Measurements from ENCODE around the gene TGIF2. TPM values are rescaled to one million over a fixed set of nuclear protein-coding genes. Genes with fewer than 3 reads are reported as not detected.
A peak's percentile ranks its signal among the peaks of the same experiment; 100 is the strongest.

Gene TGIF2
- total and polyA plus RNA-seq, 2 of the 13 experiments (the other 11 are each of a cell fraction or from before 2014, with no cell fraction given), result 41.3 to 53.9 TPM

DNA sequence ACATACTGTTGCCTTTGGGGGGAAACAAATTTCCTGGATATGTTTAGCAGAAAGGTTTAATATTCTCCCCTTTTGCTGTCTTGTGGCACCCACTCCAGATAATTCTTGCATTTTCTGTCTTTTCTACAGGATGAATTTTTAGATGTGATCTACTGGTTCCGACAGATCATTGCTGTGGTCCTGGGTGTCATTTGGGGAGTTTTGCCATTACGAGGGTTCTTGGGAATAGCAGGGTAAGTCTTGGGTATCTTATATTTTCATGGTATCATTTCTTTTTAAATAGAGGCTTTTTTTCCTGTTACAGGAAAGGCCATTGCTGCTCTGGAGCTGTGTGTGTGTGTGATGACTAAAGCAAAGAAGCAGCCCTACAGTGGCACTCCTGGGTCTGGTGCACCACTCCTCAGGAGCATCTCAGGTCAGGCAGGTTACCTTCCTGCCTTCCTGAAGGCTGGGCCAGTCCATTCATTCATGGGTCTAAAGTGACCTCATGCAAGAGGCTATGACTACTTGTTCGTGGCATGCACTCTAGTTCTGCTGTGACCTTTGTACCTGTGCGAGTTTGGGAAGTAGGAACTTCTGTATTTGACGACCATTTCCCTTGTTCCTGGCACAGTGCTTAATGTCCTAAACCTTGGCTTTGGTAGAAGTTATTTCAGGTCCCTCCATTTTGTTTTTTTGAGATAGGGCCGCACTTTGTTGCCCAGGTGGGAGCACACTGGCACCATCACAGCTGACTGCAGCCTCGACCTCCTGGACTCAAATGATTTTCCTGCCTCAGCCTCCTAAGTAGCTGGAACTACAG lies 34.4 kb downstream of the TGIF2 start (continued):
- TF ChIP-seq, protein P1, sequence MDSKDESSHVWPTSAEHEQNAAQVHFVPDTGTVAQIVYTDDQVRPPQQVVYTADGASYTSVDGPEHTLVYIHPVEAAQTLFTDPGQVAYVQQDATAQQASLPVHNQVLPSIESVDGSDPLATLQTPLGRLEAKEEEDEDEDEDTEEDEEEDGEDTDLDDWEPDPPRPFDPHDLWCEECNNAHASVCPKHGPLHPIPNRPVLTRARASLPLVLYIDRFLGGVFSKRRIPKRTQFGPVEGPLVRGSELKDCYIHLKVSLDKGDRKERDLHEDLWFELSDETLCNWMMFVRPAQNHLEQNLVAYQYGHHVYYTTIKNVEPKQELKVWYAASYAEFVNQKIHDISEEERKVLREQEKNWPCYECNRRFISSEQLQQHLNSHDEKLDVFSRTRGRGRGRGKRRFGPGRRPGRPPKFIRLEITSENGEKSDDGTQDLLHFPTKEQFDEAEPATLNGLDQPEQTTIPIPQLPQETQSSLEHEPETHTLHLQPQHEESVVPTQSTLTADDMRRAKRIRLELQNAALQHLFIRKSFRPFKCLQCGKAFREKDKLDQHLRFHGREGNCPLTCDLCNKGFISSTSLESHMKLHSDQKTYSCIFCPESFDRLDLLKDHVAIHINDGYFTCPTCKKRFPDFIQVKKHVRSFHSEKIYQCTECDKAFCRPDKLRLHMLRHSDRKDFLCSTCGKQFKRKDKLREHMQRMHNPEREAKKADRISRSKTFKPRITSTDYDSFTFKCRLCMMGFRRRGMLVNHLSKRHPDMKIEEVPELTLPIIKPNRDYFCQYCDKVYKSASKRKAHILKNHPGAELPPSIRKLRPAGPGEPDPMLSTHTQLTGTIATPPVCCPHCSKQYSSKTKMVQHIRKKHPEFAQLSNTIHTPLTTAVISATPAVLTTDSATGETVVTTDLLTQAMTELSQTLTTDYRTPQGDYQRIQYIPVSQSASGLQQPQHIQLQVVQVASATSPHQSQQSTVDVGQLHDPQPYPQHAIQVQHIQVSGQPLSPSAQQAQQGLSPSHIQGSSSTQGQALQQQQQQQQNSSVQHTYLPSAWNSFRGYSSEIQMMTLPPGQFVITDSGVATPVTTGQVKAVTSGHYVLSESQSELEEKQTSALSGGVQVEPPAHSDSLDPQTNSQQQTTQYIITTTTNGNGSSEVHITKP (CRISPR knock-in tag; IDR thresholded peaks at IDR 0.05; ENCODE audit: low read depth), result peak; percentile 97
- TF ChIP-seq, protein P2, sequence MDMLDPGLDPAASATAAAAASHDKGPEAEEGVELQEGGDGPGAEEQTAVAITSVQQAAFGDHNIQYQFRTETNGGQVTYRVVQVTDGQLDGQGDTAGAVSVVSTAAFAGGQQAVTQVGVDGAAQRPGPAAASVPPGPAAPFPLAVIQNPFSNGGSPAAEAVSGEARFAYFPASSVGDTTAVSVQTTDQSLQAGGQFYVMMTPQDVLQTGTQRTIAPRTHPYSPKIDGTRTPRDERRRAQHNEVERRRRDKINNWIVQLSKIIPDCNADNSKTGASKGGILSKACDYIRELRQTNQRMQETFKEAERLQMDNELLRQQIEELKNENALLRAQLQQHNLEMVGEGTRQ (IDR thresholded peaks at IDR 0.05; ENCODE audit: low read depth, low read length), result peak; percentile 12; the same call in 1 of the 2 replicates
- TF ChIP-seq, protein P2 (CRISPR knock-in tag; IDR thresholded peaks at IDR 0.05; ENCODE audit: borderline replicate concordance), result no peak
- TF ChIP-seq, protein P3, sequence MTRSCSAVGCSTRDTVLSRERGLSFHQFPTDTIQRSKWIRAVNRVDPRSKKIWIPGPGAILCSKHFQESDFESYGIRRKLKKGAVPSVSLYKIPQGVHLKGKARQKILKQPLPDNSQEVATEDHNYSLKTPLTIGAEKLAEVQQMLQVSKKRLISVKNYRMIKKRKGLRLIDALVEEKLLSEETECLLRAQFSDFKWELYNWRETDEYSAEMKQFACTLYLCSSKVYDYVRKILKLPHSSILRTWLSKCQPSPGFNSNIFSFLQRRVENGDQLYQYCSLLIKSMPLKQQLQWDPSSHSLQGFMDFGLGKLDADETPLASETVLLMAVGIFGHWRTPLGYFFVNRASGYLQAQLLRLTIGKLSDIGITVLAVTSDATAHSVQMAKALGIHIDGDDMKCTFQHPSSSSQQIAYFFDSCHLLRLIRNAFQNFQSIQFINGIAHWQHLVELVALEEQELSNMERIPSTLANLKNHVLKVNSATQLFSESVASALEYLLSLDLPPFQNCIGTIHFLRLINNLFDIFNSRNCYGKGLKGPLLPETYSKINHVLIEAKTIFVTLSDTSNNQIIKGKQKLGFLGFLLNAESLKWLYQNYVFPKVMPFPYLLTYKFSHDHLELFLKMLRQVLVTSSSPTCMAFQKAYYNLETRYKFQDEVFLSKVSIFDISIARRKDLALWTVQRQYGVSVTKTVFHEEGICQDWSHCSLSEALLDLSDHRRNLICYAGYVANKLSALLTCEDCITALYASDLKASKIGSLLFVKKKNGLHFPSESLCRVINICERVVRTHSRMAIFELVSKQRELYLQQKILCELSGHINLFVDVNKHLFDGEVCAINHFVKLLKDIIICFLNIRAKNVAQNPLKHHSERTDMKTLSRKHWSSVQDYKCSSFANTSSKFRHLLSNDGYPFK (CRISPR knock-in tag; IDR thresholded peaks at IDR 0.05; ENCODE audit: borderline replicate concordance), result no peak
- peak; percentile 65 for TF ChIP-seq CREM (IDR thresholded peaks at IDR 0.05)
- no peak for TF ChIP-seq CREM (CRISPR knock-in tag; IDR thresholded peaks at IDR 0.05)
- TF ChIP-seq ZNF460 (CRISPR knock-in tag; IDR thresholded peaks at IDR 0.05; ENCODE audit: borderline replicate concordance), result peak; percentile 91
- TF ChIP-seq, protein P4, sequence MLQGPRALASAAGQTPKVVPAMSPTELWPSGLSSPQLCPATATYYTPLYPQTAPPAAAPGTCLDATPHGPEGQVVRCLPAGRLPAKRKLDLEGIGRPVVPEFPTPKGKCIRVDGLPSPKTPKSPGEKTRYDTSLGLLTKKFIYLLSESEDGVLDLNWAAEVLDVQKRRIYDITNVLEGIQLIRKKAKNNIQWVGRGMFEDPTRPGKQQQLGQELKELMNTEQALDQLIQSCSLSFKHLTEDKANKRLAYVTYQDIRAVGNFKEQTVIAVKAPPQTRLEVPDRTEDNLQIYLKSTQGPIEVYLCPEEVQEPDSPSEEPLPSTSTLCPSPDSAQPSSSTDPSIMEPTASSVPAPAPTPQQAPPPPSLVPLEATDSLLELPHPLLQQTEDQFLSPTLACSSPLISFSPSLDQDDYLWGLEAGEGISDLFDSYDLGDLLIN (CRISPR knock-in tag; IDR thresholded peaks at IDR 0.05; ENCODE audit: borderline replicate concordance), result no peak
- TF ChIP-seq DNMT3B (CRISPR knock-in tag; conservative IDR thresholded peaks at IDR 0.05), result peak; percentile 81
- TF ChIP-seq, protein P5, sequence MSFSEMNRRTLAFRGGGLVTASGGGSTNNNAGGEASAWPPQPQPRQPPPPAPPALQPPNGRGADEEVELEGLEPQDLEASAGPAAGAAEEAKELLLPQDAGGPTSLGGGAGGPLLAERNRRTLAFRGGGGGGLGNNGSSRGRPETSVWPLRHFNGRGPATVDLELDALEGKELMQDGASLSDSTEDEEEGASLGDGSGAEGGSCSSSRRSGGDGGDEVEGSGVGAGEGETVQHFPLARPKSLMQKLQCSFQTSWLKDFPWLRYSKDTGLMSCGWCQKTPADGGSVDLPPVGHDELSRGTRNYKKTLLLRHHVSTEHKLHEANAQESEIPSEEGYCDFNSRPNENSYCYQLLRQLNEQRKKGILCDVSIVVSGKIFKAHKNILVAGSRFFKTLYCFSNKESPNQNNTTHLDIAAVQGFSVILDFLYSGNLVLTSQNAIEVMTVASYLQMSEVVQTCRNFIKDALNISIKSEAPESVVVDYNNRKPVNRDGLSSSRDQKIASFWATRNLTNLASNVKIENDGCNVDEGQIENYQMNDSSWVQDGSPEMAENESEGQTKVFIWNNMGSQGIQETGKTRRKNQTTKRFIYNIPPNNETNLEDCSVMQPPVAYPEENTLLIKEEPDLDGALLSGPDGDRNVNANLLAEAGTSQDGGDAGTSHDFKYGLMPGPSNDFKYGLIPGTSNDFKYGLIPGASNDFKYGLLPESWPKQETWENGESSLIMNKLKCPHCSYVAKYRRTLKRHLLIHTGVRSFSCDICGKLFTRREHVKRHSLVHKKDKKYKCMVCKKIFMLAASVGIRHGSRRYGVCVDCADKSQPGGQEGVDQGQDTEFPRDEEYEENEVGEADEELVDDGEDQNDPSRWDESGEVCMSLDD (CRISPR knock-in tag; IDR thresholded peaks at IDR 0.05; ENCODE audit: borderline replicate concordance), result no peak
- peak; percentile 82; the same call in 1 of the 2 replicates for TF ChIP-seq ZNF12 (CRISPR knock-in tag; IDR thresholded peaks at IDR 0.05)
- no peak for TF ChIP-seq ZNF776 (CRISPR knock-in tag; IDR thresholded peaks at IDR 0.05)
- TF ChIP-seq HMG20A (CRISPR knock-in tag; IDR thresholded peaks at IDR 0.05; ENCODE audit: borderline replicate concordance), result peak; percentile 80; the same call in 1 of the 2 replicates
- 0 out of 2 replicates have a peak, but pooled peaks have one; percentile 26 for TF ChIP-seq FOXK2 (IDR thresholded peaks at IDR 0.05)
- TF ChIP-seq ZNF772 (CRISPR knock-in tag; IDR thresholded peaks at IDR 0.05), result peak; percentile 87
- TF ChIP-seq NR1H2 (CRISPR knock-in tag; IDR thresholded peaks at IDR 0.05; ENCODE audit: borderline replicate concordance, low read depth), result no peak
